Right atrium auricular region (tissue), 2 donors: ENCODE data around the gene QSOX1. TPM values are rescaled to one million over a fixed set of nuclear protein-coding genes. Genes with fewer than 3 reads are reported as not detected.

Experiments
- DNase-seq: peaks from one replicate; pipeline ENCODE4 v3.0.0-alpha.2; 2019; ENCODE audit warnings: low spot score
- H3K27ac ChIP-seq, 2 donors: fragments of 200-600 bp; sonication (generic); 1 replicate in 1 of 2; 2 replicates in 1 of 2; pipeline ENCODE4 v1.5.1; 2016 to 2019
- H3K27me3 ChIP-seq, 2 donors: fragments of 200-600 bp; sonication (generic); one replicate each; pipeline versions ENCODE4 v1.5.1 to v1.6.0; 2017 to 2019
- H3K36me3 ChIP-seq: fragments of 200-600 bp; sonication (generic); one replicate; pipeline ENCODE4 v1.5.1; 2016
- H3K4me1 ChIP-seq, 2 donors: fragments of 200-600 bp; sonication (generic); one replicate each; pipeline versions ENCODE4 v1.5.1 to v1.6.0; 2017 to 2019
- H3K4me3 ChIP-seq, 2 donors: fragments of 200-600 bp; sonication (generic); 1 replicate in 1 of 2; 2 replicates in 1 of 2; pipeline ENCODE4 v1.5.1; 2017 to 2019; ENCODE audit warnings: mild to moderate bottlenecking in 1 of 2, moderate library complexity in 1 of 2
- H3K9me3 ChIP-seq, 2 donors: fragments of 200-600 bp; sonication (generic); one replicate each; pipeline ENCODE4 v1.5.1; 2019
- total RNA-seq, 2 donors: library from RNA; depleted of rRNA; stranded (reverse); fragments of >200 nt; gene quantifications; one replicate each; pipeline ENCODE4 v1.1.0, GENCODE V29; 2016
- TF ChIP-seq, protein P1 (sequence below), 2 donors: fragments of 200-600 bp; sonication (generic); IDR thresholded peaks; one replicate each; pipeline ENCODE4 v1.5.1; 2019; ENCODE audit warnings: antibody characterized with exemption in 2 of 2

QSOX1 gene
- total RNA-seq, 2 donors from 2014 or later: 199 to 332 TPM

DNA sequence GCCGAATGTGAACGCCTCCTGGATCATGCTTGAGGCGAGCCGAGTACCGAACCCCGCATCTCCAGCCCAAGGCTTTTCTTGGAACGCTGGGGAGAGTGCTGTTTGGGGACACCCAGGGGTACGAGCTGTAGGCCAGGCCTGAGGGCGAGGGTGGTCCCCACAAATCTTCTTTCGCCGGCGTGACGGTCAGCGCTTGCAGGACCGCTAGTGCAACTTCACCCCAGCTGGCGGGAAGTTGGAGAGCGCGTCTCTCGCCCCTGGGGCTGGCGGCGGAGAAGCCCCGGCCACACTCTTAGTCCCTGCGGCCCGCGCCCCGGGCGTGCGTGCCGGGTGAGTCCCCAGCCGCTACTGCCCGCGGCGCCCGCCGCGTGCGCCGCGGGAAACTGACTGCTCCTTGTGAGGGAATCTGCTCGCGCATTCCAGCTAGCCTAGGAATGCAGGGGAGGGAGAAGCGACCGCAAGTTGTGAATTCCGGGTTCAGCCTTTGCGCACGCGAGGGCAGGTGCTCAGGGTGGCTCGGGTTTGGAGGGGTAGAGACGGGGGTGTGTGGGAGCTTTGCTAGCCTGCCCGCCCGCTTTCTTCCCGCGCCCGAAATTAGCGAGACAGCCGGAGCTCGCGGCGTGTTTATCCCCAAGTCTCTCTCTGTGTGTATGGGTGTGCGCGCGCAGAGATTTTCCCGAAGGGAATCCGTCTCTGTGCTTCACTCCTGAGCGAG lies 76.3 kb downstream of the QSOX1 start:
- Histone ChIP-seq H3K4me1 (peaks cover 0 to 61% of the 10 kb centered on the region in 2 donors), H3K27me3 (peaks cover 61 to 75% of the 10 kb centered on the region in 2 donors), H3K36me3 (no peaks in the 10 kb centered on the region), H3K27ac (no peak overlapping the region), H3K4me3 (peak overlapping the region; percentile 39 to 60), H3K9me3 (no peaks in the 10 kb centered on the region)
- TF ChIP-seq, protein P1, sequence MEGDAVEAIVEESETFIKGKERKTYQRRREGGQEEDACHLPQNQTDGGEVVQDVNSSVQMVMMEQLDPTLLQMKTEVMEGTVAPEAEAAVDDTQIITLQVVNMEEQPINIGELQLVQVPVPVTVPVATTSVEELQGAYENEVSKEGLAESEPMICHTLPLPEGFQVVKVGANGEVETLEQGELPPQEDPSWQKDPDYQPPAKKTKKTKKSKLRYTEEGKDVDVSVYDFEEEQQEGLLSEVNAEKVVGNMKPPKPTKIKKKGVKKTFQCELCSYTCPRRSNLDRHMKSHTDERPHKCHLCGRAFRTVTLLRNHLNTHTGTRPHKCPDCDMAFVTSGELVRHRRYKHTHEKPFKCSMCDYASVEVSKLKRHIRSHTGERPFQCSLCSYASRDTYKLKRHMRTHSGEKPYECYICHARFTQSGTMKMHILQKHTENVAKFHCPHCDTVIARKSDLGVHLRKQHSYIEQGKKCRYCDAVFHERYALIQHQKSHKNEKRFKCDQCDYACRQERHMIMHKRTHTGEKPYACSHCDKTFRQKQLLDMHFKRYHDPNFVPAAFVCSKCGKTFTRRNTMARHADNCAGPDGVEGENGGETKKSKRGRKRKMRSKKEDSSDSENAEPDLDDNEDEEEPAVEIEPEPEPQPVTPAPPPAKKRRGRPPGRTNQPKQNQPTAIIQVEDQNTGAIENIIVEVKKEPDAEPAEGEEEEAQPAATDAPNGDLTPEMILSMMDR (IDR thresholded peaks at IDR 0.05): no peak
- DNase-seq: no peak

GRCh38 chr1:180231506-180231921 lies 76.8 kb downstream of the QSOX1 start:
- TF ChIP-seq, protein P1 (IDR thresholded peaks at IDR 0.05): no peak
- peaks cover 0 to 66% of the 10 kb centered on the region in 2 donors for H3K4me1 ChIP-seq
- no peak for DNase-seq
- no peaks in the 10 kb centered on the region for H3K9me3 ChIP-seq
- peak overlapping the region; percentile 10 to 60 for H3K4me3 ChIP-seq
- H3K27ac ChIP-seq: no peak overlapping the region
- H3K36me3 ChIP-seq: no peaks in the 10 kb centered on the region
- H3K27me3 ChIP-seq: peaks cover 67 to 81% of the 10 kb centered on the region in 2 donors

GRCh38 chr1:180231936-180232335 lies 77.3 kb downstream of the QSOX1 start:
- peaks cover 69 to 85% of the 10 kb centered on the region in 2 donors for H3K27me3 ChIP-seq
- TF ChIP-seq, protein P1 (IDR thresholded peaks at IDR 0.05): no peak
- H3K36me3 ChIP-seq: no peaks in the 10 kb centered on the region
- DNase-seq: no peak
- H3K27ac ChIP-seq: no peak overlapping the region
- H3K4me1 ChIP-seq: peaks cover 0 to 66% of the 10 kb centered on the region in 2 donors
- no peaks in the 10 kb centered on the region for H3K9me3 ChIP-seq
- no peak overlapping the region for H3K4me3 ChIP-seq

DNA sequence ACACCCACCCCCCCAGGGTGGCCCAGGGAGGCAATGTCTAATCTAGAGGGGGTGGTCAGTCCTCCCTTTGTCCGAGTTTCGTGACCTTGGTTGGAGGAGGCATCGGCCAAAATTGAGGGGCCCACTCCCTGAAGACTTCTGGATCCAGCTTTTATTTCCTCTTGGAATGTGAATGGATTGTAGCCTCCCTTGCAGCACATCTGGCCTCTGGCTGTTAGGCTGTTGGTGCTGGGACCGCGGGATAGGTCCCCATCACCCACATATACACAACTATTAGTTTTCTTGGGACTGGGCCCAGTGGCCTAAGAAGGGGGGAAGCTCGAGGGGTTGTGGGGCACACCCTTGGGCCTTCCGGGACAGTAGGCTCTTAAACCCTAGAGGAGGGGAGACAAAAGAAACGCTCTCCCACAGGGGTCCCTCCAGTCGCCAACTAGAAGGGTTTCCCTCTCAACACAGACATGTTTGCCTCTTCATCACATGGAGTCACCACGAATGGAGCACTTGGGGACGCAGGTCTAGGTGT lies 77.9 kb downstream of the QSOX1 start:
- peaks cover 0 to 66% of the 10 kb centered on the region in 2 donors for H3K4me1 ChIP-seq
- no peak overlapping the region for H3K4me3 ChIP-seq
- H3K36me3 ChIP-seq: no peaks in the 10 kb centered on the region
- TF ChIP-seq, protein P1 (IDR thresholded peaks at IDR 0.05): no peak
- no peaks in the 10 kb centered on the region for H3K9me3 ChIP-seq
- peaks cover 73 to 91% of the 10 kb centered on the region in 2 donors for H3K27me3 ChIP-seq
- DNase-seq: no peak
- no peak overlapping the region for H3K27ac ChIP-seq

- Histone ChIP-seq H3K27me3 (peaks cover 73 to 97% of the 10 kb centered on the region in 2 donors), H3K36me3 (no peaks in the 10 kb centered on the region), H3K4me1 (peaks cover 0 to 66% of the 10 kb centered on the region in 2 donors), H3K27ac (no peak overlapping the region), H3K9me3 (no peaks in the 10 kb centered on the region), H3K4me3 (no peak overlapping the region)
- TF ChIP-seq, protein P1 (IDR thresholded peaks at IDR 0.05): no peak
- no peak for DNase-seq
These were observed 78.7 kb downstream of the QSOX1 start for GRCh38 chr1:180233191-180234011.
